GM21381 (cell line): Measurements from ENCODE around the gene FIZ1.
"Not testable (repeated sequence)": the region's sequence is repeated elsewhere in the genome, so short reads cannot be mapped to it uniquely, and the experiment has no call there.

Experiments used
- ATAC-seq: cut with Tn5 transposase; IDR thresholded peaks from one replicate; pipeline ENCODE4 v1.9.1; 2021; ENCODE audit warnings: mild to moderate bottlenecking, moderate library complexity; ENCODE audit not compliant: unreplicated experiment

The FIZ1 gene

DNA sequence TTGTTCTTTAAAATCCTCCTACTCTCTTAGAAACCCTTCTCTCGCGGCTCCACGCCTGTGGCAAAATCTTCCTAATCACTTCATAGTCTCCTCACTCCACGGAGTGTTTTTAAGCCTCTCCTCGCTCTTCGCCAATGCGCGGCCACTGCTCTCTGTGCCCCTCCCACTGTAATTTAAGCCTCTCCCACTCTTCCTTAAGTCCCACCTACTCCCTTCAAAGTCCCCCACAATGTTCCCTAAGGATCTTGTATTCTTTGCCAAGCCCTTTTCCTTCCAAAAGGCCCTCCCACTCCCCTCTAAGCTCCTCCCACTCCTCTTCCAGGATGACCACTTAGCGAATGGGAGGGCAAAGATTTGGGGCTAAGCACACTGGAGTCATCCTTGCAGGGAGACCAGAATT lies 1.3 kb downstream of the FIZ1 start:
- no peak for ATAC-seq

DNA sequence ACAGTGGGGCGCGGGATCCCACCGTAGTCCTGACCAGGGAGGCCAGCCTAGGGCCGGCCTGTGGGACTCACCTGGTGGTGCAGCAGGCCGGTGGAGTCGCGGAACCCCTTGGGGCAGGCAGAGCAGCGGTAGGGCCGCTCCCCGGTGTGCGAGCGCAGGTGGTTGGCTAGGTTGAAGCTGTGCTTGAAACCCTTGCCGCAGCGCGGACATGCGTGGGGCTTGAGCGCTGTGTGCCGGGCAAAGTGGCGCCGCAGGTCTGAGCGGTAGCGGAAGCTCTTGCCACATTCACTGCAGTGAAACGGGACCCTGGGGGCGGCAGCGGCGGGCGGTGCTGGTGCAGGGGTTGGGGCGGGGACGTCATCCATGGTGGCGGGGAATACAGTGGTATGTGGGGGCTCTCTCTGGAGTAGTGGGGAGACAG lies 1.8 kb downstream of the FIZ1 start:
- no peak for ATAC-seq

DNA sequence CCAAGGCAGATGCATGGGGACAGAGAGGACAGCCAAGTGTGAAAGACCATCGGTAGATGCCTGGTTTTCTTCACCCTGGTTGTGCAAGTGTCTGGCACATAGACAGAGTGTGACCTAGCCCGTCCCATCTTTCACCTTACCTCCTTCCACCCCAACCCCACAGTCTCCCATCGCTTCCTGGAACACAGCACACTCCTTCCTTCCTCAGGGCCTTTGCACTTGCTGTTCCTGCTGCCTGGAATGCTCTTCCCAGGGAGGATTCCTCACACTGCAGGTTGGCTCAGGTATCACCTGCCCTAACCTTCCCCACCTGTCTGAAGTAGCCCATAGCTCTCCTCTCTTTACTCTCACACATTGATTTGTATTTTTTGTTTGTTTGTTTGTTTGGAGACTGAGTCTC lies 3.0 kb downstream of the FIZ1 start:
- ATAC-seq: no peak

DNA sequence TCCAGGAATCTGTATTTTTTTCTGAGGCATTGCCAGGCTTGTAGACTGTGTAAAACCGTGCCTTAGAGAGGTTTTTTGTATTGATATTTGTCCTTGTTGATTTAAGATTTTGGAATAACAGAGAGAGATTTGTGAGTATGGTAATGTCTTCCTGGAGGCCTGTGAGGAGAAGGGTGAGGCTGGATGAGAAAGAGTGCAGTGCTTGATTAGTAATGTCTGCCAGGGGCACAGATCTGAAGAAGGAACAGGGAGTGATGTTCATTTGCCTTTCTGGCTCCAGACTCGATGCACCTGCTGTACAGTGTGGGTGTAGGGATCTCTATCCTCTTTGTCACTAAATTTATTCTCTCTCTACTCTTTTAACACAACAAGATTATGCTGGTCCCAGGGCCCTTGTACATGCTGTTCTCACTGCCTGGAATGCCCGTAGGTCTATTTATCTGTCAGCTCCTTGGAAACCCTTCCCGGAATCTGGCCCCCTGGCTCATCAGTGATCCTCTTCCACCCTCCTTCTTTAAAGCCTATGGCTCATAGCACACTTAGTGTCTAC lies 4.2 kb downstream of the FIZ1 start:
- no peak for ATAC-seq

DNA sequence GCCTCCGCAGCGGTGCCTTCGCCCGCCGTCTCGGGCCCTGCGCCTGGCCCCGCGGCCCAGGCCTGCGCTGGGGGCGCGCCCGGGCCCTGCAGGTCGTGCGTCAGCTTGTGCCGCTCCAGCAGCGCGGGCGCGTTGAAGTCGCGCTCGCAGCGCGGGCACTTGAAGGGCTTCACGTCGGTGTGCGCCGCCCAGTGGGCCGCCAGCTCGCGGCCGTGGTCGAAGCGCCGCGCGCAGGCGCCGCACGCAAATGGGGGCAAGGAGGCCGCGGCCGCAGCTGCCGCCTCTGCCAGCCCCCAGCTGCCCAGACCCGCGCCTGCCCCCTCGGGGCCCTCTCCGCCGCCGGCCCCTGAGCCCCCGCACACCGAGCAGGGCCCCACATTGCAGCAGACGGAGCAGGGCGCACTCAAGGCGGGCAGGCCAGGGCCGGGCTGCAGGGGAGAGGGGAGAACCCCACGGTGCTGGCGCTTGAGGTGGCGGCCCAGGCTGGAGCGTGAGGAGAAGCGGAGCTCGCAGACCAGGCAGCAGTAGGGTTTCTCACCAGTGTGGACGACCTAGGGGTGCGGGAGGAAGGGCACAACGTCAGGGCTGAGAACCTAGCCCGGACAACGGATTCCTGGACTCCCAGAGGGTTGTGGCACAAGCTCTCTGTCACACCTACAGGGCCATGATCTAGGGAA lies 6.1 kb downstream of the FIZ1 start:
- no peak for ATAC-seq

DNA sequence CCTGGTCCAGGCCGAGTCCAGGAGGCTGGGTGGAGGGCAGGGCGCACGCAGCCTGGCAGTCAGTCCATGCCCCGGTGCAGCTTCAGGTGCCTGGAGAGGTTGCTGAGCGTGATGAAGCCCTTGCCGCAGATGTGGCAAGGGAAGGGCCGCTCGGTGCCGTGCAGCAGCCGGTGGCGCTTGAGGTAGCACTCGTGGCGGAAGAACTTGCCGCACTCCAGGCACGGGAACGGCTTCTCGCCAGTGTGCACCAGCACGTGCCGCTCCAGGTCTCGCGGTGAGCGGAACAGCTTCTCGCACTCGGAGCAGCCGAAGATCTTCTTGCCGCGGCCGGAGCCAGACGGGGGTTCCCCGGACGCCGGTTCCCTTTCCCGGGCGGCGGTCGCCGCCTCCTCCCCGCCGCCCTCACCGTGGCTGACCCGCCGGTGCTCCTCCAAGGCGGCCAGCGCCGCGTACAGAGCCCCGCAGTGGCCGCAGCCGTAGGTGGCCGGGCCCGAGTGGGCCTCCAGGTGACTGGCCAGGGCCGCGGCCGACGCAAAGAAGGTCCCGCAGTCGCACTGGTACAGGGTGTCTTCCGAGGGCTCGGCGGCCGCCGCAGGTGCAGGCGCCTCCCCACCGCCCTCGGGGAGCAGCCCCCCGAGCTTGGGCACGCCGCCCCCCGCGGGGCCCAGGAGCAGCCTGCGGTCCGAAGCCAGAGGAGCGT lies 6.8 kb downstream of the FIZ1 start:
- ATAC-seq: no peak

DNA sequence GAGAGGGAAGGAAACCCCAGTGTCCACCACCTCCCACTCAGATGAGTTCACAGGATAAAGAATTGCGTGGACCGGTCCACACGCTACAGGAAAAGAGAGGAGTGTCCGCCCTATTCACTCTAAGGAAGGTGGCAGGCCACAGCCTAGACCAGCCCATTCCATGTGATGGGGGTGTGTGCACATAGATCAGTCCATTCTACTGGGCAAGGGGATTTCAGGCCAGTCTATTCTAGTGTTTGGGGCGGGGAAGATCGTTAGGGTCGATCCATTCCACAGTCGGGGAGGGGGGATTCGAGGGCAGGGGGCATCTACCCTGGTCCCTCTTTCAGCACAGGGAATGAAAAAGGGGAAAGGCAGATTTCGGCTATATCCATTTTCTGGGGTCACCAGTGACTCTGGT lies 7.8 kb downstream of the FIZ1 start:
- ATAC-seq: no peak

DNA sequence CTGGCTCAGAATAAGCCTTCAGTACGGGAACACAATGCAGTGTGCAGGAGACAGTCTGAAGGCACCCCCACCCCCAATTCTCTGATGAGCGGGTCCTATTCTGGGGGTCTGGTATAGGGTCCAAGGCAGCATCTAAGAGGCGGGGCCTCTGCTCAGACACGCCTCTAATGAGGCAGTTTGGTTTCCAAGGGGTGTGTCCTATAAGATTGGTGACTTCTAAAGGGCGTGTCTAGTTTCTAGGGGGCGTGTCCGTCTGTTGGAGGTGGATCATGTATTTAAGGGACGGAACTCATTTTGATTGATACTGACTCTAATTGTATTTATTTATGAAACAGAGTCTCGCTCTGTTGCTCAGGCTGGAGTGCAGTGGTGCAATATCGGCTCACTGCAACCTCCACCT lies 8.7 kb downstream of the FIZ1 start:
- ATAC-seq: no peak

DNA sequence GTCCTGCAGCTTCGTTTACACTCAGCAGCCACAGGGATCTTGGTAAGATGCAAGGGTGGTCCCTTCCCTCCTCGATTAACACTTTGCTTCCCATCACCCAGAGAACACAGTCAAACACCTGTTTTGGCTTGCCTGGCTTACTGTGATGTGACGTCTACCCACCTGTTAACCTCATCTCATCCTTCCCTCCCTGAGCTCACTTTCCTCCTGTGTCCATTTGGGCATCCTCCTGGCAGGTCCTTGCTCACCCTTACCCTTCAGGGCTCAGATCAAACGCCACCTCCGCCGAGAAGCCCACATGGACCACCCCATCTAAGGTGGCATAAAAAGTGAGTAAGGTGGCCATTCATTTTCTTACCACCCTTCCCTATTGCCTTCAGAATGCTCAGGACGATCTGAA lies 9.2 kb downstream of the FIZ1 start:
- ATAC-seq: no peak

DNA sequence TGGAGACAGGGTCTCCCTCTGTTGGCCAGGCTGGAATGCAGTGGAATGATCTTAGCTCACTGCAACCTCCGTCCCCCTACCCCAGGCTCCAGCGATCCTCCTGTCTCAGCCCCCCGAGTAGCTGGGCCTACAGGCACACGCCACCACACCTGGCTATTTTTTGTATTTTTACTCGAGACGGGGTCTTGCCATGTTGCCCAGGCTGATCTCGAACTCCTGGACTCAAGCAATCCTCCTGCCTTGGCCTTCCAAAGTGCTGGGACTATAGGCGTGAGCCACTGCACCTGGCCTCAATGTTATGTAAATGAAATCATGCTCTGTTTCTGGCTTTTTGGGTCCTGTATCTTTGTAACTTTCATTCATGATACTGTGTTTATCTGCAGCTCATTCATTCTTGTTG lies 10.6 kb downstream of the FIZ1 start:
- ATAC-seq: no peak

DNA sequence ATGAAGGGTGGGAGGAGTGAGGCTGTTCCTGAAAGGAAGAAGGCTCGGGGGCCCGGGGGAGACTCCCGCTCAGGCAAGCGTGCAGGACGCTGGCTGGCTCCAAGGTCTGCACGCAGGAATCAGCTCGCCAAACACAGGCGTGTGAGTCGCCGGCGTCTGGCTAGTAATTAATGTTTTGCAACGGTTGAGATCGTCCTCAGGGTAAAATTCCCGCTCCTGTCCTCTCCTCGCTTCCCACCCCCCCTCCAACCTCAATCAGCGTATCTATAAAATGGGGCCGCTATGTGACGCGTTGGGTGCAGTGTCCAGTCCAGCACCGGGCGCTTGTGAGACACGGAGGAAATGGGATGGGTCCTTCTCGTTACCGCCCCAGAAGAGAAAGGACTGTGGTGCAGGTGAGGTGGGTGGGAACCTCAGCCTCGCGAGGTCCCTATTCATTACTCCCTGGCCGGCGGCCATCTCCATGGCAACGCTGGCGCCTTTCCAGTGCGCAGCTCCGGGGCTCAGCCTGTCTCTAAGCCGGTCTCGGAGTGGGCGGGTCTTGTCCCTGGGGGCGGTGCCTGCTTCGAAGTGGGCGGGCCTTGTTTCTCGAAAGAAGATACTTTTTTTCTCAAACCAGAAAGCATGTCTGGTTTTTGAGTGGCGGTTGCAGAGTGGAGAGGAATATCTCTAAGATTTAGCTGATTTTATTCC lies 12.2 kb downstream of the FIZ1 start:
- ATAC-seq: peak; percentile 91

DNA sequence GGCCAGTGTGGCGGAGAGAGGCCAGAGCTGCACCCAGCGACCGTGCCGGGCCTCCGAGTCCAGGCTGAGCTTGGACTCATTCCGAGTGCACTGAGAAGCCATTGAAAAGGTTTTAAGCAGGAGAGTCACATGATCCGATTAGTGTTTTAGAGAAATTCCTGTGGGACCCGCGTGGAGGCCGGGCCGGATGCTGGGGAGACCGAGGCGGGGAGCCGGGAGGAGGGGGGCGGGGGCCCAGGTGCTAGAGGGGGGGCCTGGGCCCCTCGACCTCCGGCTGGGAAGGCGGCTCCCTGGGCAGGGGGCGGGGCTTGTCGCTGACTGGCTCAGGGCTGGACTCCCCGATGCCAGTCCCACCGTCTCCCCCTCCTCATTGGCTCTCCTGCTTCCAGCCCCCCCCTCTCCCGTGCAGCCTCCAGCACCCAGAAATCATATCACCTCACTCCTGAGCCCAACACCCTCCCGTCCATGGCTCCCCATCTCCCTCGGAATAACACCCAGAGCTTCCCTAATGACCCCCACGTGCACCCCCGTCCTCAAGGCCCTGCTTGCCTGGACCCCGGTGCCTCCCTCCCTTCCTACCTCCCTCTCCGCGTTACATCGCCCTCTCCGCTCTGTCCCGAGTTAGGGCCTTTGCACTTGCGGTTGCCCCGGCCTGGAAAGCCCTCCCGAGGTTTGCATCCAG lies 13.5 kb downstream of the FIZ1 start:
- no peak for ATAC-seq

DNA sequence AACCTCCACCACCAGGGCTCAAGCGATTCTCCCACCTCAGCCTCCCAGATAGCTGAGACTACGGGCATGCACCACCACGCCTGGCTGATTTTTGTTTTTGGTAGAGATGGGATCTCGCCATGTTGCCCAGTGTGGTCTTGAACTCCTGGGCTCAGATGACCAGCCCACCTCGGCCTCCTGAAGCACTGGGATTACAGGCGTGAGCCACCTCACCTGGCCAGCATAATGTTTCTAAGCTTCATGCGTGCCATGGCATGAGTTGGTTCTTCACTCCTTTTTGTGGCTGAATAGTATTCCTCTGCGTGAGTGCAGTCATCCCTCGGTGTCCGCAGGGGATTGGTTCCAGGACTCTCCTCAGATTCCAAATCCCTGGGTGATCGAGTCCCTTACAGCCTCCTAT lies 14.4 kb downstream of the FIZ1 start:
- no peak for ATAC-seq

DNA sequence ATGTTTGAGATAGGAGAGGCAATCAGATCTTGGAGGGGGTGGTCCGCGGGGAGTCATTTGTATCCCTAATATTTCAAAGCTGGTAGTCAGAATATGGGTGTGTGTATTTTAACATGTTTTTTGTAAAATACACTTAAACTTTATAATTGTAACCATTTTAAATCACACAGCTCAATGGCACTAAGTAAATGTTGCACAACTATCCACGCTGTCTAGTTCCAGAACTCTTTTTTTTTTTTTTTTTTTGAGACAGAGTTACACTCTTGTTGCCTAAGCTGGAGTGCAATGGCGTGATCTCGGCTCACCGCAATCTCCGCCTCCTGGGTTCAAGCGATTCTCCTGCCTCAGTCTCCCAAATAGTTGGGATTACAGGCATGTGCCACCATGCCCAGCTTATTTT lies 15.4 kb downstream of the FIZ1 start:
- not testable (repeated sequence) for ATAC-seq

DNA sequence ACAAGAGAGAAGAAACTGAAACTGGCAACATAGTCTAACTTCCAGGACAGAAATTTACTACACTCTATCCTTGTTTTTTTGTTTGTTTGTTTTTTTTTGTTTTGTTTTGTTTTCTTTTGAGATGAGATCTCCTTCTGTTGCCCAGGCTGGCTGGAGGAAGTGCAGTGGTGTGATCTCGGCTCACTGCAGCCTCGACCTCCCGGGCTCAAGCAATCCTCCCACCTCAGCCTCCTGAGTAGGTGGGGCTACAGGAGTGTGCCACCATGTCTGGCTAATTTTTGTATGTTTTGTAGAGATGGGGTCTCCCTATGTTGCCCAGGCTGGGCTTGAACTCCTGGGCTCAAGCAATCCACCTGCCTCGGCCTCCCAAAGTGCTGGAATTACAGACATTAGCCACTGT lies 17.0 kb downstream of the FIZ1 start:
- not testable (repeated sequence) for ATAC-seq

DNA sequence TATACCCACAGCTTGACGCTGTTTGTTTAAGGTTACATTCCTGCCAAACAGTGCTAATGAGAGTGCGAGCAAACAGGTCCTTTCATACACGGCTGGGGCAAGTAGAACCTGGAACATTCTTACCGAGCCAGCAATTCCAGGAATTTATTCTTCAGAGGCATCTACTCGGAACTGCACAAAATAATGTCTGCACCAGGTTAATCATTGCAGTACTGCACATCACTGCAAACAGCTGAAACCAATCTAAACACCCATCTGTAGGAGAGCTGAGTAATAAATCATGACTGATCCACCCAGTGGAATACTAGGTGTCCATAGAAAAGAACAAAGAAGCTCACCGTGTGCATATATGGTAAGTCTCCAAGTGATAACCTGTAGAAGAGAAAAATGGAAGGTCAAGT lies 17.5 kb downstream of the FIZ1 start:
- ATAC-seq: no peak

DNA sequence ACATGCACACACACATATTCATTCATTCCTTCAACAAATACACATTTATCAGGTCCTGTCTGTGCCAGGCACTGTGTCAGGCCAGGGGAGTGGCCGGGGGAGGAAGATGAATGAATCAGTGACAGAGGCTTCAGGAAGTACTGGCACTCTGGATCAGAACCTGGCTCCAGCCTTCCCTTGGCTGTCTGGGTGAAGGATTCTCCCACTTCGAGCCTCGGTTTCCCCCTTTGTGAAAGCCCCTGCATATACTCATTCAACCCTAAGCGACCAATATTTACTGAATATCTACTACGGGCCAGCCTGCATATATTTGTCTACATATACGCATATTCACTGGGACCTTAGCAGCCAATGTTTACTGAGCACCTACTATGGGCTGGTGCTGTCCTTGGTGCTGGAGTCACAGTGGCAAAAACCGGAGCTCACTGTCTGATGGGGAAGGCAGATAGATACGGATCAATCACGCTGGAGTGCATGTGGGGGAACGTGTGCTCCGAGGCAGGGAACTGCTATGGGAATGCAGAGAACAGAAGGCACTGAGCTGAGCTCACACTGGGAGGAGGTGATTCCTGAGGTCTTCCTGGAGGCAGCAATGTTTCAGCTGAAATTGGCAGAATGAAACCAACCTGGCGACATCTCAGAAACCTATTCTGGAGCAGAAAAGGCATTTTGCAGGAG lies 18.0 kb downstream of the FIZ1 start:
- ATAC-seq: peak; percentile 13

DNA sequence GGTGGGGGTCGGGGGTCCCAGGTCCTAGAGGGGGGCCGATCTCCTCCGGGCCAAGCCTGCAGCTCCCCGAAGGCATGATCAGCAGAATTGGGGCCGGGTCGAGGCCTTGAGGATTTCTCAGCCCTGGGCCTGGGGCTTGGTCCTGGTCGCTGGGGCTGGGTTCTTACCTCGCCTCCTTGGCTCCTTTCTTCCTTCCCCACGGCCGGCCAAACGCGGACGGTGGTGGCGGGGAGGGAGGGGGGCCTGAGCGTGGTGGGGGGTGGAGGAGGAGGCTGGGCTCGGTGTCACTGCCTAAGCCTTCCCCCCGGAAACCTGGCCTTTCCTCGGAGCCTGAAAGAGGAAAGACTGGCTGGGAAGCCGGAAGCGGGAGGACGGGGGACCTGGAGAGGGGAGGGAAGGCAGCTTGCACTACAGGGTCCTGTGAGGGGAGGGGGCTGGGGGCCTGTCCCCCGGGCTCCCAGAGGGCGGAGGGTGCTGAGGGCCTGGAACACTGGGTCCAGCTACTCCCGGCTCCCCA lies 18.6 kb downstream of the FIZ1 start, which contains the start of gene ZNF579:
Gene ZNF579 (minus strand): TSS at position 221 of the 517 bp plus-strand sequence. CDS start 1,209 bp downstream, outside the sequence.
- ATAC-seq: peak; percentile 54

DNA sequence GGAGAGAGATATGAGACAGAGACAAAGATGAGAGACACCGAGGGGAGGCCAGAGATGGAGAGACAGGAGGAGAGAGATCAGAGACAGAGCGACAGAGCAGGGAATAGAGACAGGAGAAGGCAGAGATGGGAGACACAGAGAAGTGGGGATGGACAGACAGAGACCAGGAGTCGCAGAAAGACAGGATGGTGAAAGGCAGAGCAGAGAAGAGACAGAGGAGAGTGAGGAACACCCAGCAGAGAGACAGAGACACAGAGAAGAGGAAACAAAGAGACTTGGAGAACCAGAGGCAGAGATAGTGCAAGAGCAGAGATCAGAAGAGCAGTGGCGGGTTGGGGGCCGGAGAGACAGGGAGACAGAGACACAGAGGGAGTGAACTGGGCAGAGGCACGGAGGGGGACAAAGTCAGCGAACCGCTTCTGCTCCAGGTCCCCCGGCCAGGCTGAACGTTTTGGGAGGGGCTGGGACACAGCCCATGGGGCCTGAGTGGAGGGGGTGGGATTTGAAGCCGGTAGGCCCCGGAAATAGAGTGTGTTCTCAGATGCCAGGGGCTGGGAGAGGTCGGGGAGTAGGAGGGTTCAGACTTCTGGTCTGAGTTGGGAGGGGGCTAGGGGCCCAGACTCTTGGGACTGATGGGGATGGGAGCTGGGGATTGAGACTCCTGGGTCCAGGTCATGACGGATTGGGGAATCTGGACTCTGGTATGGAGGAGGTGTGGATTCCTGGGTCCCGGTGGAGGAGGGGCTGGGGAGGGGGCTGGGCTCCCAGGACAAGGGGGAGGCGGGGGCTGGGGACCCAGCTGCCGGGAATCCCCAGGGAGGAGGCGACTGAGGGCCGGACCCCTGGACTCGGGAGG lies 19.3 kb downstream of the FIZ1 start:
- ATAC-seq: no peak
